NCI-H345 (cell line): ENCODE results near the gene CDO1.
A peak's percentile ranks its signal among the peaks of the same experiment; 100 is the strongest.

Experiments used
- DNase-seq: peaks from one replicate; lab custom pipeline; 2025; lab: John Stamatoyannopoulos, UW

Gene CDO1

GRCh38 chr5:115816226-115817081 is at the start of gene CDO1:
Gene CDO1 (minus strand): TSS chr5:115816659. CDS start chr5:115816397, 262 bp downstream.
- DNase-seq = peak; percentile 21

DNA sequence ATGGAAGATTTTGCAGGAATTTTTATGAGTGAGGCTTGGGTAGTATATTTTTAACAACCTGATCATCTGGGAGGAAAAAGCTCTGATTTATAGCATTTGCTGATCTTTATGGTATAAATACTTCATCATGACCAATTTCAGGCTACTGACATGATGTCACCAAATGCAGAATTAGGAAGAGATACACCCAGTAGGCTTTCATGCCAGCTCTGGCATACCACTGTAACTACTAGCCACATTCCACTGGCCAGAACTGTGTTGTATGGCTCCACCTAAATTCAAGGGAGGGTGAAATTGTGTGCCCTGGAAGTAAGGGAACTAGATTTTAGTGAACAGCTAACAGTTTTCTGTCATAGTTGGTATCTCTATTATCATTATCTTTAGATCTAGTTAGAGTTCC is 42.9 kb upstream of the CDO1 start:
- no peak for DNase-seq

GRCh38 chr5:115858396-115858795 is 41.9 kb upstream of the CDO1 start:
- no peak for DNase-seq

DNA sequence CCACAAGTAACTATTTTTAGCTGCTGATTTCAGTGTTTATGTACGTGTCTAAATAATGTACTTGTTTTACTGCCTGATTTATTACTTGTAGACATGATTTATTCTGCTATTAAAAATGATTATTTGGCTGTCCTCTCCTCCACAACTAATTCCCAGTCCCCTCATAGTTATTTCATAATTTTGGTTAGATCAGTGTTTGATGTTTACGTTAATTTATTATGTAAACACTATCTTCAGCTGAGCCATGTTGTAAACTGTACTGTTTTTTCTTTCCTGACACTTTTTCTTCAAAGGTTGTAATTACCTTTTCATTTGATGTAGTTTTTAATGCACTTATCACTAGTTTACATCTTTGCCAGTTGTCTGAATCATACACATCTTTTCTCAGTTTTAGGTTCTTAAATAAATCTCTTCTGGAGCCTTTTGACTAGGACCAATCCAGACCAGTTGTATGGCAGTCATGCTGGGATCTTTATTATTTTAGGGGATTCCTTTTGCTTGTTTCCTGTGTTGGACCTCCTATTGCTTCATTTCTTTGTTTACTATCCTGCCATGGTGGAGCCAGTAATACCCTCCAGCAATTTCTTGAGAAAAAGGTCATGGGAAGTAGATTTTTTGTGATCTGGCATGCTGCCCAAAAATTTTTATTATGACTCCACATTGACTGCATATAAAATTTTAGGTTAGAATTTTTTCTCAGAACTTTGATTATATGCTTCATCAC is 41.3 kb upstream of the CDO1 start:
- no peak for DNase-seq

DNA sequence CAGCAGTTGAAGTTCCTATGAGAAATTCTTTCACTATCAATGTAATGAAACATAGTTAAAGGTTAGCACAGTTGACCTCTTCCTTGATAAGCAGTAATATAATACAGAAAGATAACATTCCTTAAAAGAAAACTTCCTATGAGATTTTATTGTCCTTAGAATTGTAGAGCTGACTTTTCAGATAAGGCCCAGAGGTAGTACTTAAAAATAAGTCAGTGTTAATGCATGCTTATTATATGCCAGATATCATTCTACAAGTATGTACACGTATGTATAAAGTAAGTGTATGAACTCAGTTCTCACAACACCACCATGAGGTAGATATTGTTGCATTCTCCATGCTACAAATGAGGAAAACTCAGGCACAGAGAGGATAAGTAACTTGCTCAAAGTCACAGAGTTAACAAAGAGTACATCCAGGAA is 40.6 kb upstream of the CDO1 start:
- DNase-seq = no peak

- no peak for DNase-seq
Observed at GRCh38 chr5:115855959-115856358, 39.5 kb upstream of the CDO1 start.

GRCh38 chr5:115854139-115854538 is 37.7 kb upstream of the CDO1 start:
- no peak for DNase-seq

DNA sequence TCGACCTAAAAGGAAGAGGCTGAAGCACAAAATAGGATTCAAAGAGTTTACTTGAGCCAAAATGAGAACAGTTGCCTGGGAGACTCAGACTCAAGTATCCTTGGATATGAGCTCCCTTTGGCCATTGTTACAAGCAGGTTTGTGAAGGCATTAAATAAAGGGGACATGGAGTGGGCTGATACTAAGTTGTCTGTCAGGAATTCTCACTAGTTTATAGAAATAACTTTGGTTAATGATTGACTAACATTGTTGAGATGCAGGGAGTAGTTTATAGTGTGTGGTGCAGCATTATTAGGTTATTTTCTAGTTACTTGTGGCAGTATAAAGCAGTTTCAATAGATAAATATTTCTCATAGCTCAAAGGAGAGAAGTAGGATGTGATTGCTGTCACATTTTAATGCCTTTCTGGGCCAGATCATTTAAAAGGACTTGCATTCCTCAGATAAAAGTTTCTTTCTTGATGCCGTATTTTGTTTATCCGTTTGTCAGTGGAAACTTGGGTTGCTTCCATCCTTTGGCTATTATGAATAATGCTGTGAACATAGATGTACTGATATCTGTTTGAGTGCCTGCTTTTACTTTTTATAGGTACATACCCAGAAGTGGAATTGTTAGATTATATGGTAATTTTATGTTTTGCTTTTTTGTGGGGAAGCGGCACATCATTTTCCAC is 34.4 kb upstream of the CDO1 start:
- no peak for DNase-seq

- DNase-seq = no peak
Observed at GRCh38 chr5:115849258-115849798, 32.9 kb upstream of the CDO1 start.

DNA sequence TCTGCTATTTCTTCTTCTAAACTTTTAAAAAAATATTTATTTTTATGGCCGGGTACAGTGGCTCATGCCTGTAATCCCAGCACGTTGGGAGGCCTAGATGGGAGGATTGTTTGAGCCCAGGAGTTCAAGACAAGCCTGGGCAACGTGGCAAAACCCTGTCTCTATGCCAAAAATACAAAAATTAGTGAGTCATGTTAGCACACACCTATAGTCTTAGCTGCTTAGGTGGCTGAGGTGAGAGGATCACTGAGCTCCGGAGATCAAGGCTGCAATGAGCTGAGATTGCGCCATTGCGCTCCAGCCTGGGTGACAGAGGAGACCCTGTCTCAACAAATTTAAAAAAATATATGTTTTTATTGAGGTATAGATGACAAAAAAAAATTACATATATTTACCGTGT is 30.8 kb upstream of the CDO1 start:
- DNase-seq = no peak

DNA sequence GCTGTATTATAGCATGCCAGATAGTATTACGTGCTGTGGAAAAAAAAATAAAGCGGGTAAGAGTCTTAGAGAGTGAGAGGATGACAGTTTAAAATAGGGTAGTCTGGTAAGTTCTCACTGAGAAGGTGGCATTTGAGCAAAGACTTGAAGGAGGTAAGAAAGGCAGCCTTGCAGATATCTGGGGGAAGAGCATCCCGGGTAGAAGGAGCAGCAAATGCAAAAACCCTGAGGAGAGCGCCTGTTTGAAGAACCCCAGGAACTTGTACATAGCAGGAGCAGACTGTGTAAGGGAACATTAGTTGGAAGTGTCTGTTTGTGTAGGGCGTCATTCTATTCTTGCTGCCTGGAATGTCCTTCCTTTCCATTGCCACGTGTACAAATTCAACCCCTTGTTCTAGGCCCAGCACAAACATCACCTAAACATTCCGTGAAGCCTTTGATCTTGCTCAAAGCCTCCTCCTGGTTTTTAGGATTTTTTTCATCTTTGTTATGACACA is 27.9 kb upstream of the CDO1 start:
- DNase-seq = no peak

GRCh38 chr5:115843444-115844130 is 27.1 kb upstream of the CDO1 start:
- no peak for DNase-seq

- DNase-seq = no peak
Observed at GRCh38 chr5:115842952-115843351, 26.5 kb upstream of the CDO1 start.

DNA sequence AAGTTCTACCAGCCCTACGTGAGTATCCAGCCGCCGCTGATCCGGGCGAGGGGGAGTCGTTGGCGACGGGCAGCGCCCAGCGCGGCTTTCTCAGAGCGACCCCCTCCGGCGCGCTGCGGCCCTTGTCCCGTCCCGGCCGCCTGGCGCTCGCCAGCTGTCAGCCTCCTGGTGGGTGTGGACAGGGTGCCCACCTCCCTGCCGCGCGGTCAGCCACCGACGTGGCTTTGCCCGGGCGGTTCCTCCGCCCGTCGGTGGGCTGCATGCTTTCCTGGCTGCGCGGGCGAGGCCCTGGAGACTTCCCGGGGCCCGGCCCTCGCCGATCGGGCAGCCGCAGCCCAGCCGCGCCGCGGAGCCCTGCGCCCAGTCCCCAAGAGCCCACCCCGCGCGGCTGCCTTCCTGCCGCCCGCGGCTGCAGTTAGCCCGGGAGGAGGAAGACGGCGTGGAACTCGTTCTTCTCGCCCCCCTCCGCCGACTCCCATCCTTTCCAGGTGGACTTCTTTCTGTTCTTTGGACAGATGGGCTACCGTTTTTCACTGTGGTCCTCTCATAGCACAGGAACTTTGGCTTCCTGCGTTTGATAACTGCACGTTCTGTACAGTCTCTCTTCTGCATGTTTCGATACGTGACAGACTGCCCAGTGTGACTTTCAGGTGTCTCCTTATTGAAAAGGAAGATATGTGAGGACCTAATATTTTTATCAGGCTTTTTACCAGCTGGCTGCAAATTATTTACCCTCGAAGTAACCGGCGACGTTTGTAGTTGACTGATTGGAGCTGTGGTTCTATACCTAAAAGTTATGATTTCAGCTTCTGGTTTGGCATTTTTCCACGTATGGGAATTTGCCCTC is 25.9 kb upstream of the CDO1 start:
- DNase-seq = peak; percentile 64

DNA sequence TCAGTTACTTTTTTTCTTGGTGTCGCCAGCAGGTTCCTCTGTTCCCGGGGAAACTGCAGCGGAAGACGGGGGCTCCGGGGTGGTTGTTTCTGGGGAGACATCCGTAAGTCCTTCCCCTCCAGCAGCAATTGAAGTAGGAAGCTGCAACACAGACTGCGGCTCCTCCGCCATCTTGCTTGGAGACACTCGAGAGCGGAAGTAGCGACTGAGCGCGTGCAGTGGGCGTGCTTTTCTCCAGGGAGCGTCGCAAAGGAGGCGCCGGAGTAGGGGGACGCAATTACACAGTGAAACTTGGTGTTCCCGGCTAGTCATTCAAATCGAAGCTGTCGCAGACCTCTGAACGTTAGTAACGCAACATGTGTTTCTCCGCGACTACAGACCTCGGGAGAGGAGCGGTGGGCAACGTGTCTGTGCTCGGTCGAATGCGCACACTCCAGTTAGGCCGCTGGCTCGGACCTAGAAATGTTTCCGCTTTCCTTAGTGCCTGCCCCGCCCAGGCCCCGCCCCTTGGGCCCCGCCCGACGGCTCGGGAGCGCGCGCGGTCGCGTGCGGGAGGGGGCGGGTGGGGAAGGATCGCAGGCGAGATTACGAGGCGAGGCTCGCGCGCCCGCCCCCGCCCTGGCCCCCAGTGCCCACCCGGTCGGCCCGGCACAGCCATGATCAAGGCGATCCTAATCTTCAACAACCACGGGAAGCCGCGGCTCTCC is 25.1 kb upstream of the CDO1 start, which contains the start of the genes AP3S1 and ATG12:
Gene AP3S1, plus strand, starts transcription at position 554 of the 707 bp plus-strand sequence. Its CDS starts 103 bp downstream, at position 657.
Gene ATG12, minus strand, starts transcription at position 184 of the 707 bp plus-strand sequence. Its CDS starts 13 bp downstream, at position 171.
- peak; percentile 91 for DNase-seq

GRCh38 chr5:115840873-115841272 is 24.4 kb upstream of the CDO1 start:
- DNase-seq = no peak

GRCh38 chr5:115838885-115839518 is 22.5 kb upstream of the CDO1 start:
- peak; percentile 32 for DNase-seq

DNA sequence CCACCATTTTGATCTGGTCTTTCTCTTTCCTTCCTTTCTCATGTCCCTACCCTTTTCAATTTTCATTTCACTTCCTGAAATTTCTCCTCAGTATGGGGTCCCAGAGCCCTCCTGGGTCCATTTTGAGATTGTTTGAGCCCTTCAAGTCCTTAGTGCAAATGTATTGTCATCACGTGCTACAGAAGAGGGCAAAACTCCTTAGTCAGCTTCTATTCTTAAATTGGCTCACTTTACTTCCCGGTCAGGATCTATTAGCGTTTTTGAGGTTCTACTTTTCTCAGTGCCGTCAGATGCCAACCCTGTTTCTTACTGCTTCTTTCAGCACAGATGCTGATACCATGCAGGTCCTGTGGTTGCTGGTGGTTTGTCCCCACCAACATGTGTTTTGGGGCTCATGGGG is 19.0 kb upstream of the CDO1 start:
- no peak for DNase-seq

DNA sequence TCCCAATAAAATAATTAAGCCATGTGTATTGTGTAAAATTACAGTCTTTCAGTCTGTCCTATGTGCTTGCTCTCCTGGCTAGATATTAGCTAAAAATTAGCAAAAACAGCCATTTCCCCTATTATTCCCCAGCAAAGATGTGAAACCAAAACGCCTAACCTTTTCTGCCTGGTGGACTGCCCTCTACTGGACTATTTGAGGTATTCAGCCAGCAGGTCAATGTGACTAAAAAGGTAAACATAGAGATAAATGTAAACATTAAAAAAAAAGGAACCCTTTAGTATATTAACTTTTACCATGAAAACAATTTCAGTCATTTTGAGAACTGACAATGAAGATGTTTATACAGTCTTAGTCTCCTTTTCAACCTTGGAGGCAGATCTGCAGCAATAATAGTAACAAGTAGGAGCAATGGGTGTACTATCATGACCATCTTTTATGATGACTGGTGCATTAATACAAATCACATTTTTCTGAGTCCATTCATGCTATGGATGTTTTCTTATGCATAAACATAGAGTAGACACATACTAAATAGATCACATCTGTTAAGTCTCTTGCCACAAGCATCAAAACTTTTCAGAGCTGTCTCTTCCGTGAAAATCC is 14.8 kb upstream of the CDO1 start:
- peak; percentile 29 for DNase-seq
